ENCODE data around the gene HOXA7.

Gene HOXA7

DNA sequence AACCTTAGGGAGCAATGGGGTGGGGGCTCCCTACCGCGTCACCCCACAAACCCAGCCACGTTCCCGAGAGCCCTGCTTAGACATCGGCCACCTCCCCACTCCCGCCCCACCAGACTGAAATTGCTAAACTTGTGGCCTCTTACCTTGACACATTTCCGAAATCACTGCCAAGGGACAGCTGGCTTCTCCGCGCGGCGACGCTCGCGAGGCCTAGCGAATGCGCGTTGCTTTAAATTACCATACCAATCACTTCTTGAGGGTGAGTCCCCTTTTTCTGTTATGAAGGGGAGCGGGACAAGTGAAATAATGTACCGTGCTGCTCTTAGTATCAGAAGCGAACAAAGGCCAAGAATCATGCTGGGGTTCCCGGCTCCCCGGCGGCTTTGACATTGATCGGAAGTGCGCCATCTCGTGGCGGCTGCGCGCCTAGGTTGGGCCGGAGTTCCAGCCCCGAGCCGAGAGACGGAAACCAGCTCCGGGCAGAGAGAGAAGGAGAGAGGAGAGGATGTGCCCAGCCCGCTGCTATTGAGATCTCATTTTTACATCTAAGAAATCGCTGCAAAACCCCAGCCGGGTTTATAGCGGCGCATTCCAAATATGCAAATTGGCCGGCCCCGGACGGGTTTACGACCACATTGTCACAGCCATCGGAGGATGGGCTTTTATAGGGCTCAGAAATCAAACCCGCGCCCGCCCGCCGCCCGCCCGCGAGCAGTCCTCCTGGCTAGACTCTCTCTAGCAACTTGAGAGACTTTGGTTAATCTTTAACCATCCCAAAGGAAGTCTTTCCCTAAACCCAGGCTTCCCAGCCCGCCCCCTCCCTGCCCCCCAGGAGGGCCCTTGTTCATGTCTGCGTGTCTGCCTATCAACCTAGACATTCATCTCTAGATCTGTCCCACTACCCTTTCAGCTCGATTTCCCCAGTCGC is 23.3 kb upstream of the HOXA7 start:
- WGBS (ENCODE audit: insufficient coverage, insufficient read length): no CpG with 5 or more reads among the region's 56 CpGs
- no peak overlapping the region for H3K4me3 ChIP-seq (ENCODE audit: low read length)
- no peaks in the 10 kb centered on the region for H3K36me3 ChIP-seq (ENCODE audit: control insufficient read depth, insufficient read depth, low read length)
- no peak overlapping the region for H3K27ac ChIP-seq (ENCODE audit: low read length)
- peaks cover 1% of the 10 kb centered on the region; the same call in 1 of the 2 replicates for H3K4me1 ChIP-seq (ENCODE audit: control insufficient read depth, insufficient read depth, low read length)
- H3K9me3 ChIP-seq (ENCODE audit: control insufficient read depth, insufficient read depth, low read length): no peaks in the 10 kb centered on the region
- H3K27me3 ChIP-seq (ENCODE audit: control insufficient read depth, insufficient read depth, low read length): peaks cover 97% of the 10 kb centered on the region
- DNase-seq (ENCODE audit: low read depth, low spot score): no peak

DNA sequence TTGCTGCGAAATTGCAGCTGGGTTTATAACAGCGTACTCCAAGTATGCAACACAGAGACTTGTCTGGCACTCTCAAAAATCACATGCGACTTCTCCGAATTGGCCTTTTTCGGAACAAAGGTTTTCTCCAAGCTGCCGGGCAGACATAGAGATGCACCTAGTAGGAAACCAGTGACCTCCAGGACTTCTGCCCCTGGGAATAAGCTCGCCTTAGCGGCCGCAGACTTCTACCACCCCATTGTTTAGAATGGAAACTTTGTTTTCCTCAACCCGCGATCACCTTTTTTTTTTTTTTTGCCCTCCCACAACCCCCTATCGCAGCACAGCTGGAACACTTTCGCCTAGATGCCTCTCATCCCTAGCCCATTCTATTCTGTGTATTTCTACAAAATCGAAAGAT is 22.6 kb upstream of the HOXA7 start:
- Histone ChIP-seq H3K4me3 (ENCODE audit: low read length) (no peak overlapping the region), H3K27me3 (ENCODE audit: control insufficient read depth, insufficient read depth, low read length) (peaks cover 98% of the 10 kb centered on the region), H3K4me1 (ENCODE audit: control insufficient read depth, insufficient read depth, low read length) (peaks cover 1% of the 10 kb centered on the region; the same call in 1 of the 2 replicates), H3K36me3 (ENCODE audit: control insufficient read depth, insufficient read depth, low read length) (no peaks in the 10 kb centered on the region), H3K9me3 (ENCODE audit: control insufficient read depth, insufficient read depth, low read length) (no peaks in the 10 kb centered on the region), H3K27ac (ENCODE audit: low read length) (no peak overlapping the region)
- no CpG with 5 or more reads among the region's 14 CpGs for WGBS (ENCODE audit: insufficient coverage, insufficient read length)
- no peak for DNase-seq (ENCODE audit: low read depth, low spot score)

DNA sequence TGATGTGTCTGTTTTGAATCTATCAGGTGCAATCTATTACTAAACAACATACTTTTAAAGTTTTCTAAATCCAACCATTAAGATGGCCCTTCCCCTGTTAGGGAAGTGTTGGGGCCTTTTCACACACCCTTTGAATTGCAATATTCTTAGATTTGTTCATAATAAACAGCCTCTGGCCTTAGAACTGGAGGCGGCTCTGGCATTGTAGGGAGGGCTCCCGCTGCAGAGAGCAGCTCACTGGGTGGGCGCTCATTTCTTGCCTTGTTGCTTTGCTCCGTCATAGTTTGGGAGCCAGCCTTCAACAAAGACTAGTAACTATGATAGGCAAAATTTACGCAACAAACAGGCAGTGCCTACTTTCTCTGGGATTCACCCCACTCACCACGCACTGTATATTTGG is 21.9 kb upstream of the HOXA7 start:
- Histone ChIP-seq H3K4me3 (ENCODE audit: low read length) (no peak overlapping the region), H3K27me3 (ENCODE audit: control insufficient read depth, insufficient read depth, low read length) (peaks cover 98% of the 10 kb centered on the region), H3K36me3 (ENCODE audit: control insufficient read depth, insufficient read depth, low read length) (no peaks in the 10 kb centered on the region), H3K9me3 (ENCODE audit: control insufficient read depth, insufficient read depth, low read length) (no peaks in the 10 kb centered on the region), H3K4me1 (ENCODE audit: control insufficient read depth, insufficient read depth, low read length) (peaks cover 2% of the 10 kb centered on the region; the same call in 1 of the 2 replicates), H3K27ac (ENCODE audit: low read length) (no peak overlapping the region)
- DNase-seq (ENCODE audit: low read depth, low spot score): no peak
- WGBS (ENCODE audit: insufficient coverage, insufficient read length): no CpG with 5 or more reads among the region's 6 CpGs

DNA sequence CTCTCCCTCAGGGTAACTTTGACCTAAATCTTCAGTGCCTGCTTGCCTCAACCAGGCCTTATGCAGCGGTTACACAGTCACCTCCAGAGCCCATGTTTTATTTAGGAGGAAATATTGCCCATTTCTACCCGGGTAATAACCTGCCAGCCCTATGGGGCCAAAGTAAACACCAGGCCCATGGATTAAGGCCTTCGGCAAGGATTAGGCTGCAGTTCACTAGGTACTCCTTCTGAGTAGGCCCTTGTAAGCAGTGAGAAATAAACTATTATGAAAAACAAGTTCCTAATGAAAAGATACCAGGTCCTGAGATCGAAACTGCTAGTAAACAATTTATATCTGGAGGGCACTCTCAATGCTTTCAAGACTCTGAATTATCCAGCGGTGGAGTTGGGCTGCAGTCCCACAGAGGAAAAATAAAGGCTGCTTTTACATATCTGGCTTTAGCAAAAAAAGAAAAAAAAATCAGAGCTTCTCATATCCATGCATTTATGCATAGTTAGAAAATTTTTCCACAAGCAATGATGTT is 21.4 kb upstream of the HOXA7 start:
- Histone ChIP-seq H3K4me3 (ENCODE audit: low read length) (no peak overlapping the region), H3K27ac (ENCODE audit: low read length) (no peak overlapping the region), H3K27me3 (ENCODE audit: control insufficient read depth, insufficient read depth, low read length) (peaks cover 98% of the 10 kb centered on the region), H3K36me3 (ENCODE audit: control insufficient read depth, insufficient read depth, low read length) (no peaks in the 10 kb centered on the region), H3K9me3 (ENCODE audit: control insufficient read depth, insufficient read depth, low read length) (no peaks in the 10 kb centered on the region), H3K4me1 (ENCODE audit: control insufficient read depth, insufficient read depth, low read length) (peaks cover 4% of the 10 kb centered on the region; the same call in 1 of the 2 replicates)
- DNase-seq (ENCODE audit: low read depth, low spot score): no peak
- WGBS (ENCODE audit: insufficient coverage, insufficient read length): no CpG with 5 or more reads among the region's 5 CpGs

DNA sequence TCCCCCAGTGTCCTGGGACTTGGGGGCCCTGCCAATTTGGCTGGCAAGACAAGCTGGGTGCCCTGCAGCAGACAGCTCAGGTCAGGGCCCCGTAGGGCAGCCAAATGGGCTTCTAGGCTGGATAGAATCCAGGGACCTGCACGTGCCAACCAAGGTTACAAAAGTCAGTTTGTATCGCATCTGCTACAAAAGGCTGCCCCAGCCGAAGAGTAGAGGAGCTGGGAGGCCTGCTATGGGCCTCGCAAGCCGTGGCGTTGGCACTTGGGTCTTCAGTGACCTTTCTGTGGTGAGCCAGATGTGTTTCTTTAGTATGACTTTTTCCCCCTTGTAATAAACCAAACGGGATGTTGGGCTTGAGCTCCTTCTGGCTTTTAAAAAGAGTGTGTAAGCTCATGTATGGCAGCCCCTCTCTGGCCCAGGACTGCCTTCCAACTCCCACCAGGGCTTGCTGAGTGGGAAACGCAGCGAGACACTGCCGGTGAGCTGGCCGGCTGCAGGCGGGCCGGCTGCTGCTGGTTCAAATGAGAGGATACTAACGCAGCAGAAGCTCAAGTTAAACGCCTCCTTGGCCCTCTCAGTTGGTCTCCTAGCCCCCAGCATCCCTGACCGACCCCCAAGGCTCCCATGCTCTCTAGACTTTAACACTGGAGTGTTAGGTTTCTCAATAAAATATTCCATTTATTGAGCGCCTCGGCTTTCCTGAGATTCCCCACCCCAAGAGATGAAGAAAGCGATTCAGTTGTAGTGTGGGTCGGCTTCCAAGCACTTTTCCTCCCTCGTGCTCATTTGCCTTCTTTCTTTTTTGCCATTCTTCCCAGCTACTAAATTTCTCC is 20.7 kb upstream of the HOXA7 start:
- Histone ChIP-seq H3K27me3 (ENCODE audit: control insufficient read depth, insufficient read depth, low read length) (peaks cover 98% of the 10 kb centered on the region), H3K4me3 (ENCODE audit: low read length) (no peak overlapping the region), H3K9me3 (ENCODE audit: control insufficient read depth, insufficient read depth, low read length) (no peaks in the 10 kb centered on the region), H3K27ac (ENCODE audit: low read length) (no peak overlapping the region), H3K36me3 (ENCODE audit: control insufficient read depth, insufficient read depth, low read length) (no peaks in the 10 kb centered on the region), H3K4me1 (ENCODE audit: control insufficient read depth, insufficient read depth, low read length) (peaks cover 4% of the 10 kb centered on the region; the same call in 1 of the 2 replicates)
- DNase-seq (ENCODE audit: low read depth, low spot score): no peak
- WGBS (ENCODE audit: insufficient coverage, insufficient read length): no CpG with 5 or more reads among the region's 22 CpGs

DNA sequence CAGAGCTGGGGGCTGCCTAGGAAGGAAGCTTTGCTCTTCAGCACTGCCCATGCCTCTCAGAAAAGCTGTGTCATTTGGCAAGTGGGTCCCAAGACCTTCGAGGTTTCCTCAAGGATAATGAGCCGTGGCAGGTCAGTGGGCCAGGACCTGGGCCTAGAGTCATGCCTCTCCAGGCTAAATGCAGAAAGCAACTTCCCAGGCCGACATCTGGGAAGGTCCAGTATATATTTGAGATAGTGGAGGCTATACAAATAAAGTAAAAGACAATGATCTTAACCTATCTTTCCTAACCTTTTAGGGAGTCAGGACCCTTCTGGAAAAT is 20.0 kb upstream of the HOXA7 start:
- no peak for DNase-seq (ENCODE audit: low read depth, low spot score)
- Histone ChIP-seq H3K27ac (ENCODE audit: low read length) (no peak overlapping the region), H3K4me1 (ENCODE audit: control insufficient read depth, insufficient read depth, low read length) (peaks cover 4% of the 10 kb centered on the region; the same call in 1 of the 2 replicates), H3K9me3 (ENCODE audit: control insufficient read depth, insufficient read depth, low read length) (no peaks in the 10 kb centered on the region), H3K27me3 (ENCODE audit: control insufficient read depth, insufficient read depth, low read length) (peaks cover 98% of the 10 kb centered on the region), H3K36me3 (ENCODE audit: control insufficient read depth, insufficient read depth, low read length) (no peaks in the 10 kb centered on the region), H3K4me3 (ENCODE audit: low read length) (no peak overlapping the region)
- WGBS (ENCODE audit: insufficient coverage, insufficient read length): no CpG with 5 or more reads among the region's 3 CpGs

DNA sequence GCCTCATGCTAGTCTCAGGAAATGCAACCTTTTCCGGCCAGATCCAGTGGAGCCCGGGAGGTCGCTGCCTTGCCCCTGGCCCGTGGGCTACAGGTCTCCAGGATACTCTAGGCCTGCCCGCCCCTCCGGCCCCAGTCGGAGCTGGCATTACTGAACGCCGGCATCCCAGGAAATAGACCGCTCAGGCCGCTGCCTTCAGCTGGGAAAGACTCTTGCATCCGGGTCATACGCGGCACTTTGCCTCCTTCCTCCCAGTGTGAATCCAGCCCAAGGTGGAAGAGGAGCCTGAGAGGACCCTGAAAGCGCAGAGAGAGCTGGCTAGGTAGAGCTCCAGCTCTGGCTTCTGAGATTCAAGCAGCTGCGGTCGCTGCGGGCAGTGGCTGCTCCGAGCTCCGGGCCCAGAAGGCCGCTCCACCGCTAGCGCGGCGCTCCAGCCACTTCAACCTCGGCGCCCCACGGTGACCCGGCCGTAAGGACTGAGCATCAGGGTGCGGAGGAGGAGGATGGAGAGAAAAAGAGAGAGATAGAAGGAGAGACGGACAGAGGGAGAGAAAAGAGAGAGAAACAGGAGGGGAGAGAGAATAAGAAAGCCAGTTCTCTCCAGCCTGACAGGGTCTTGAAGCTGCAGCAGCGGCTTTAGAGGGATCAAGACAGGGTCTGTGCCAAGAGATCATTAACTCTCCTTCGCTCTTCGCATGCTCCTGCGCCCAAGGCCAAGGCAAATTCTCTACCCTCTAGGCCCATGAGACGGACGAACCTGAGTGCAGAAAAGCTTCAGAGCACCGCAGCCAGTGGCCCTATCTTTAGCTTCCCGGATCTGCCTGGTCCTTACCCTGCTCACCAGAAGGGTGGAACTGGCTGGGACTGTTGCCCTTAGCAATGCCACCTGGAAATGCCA is 19.4 kb upstream of the HOXA7 start:
- WGBS (ENCODE audit: insufficient coverage, insufficient read length): no CpG with 5 or more reads among the region's 40 CpGs
- no peak overlapping the region for H3K4me3 ChIP-seq (ENCODE audit: low read length)

DNA sequence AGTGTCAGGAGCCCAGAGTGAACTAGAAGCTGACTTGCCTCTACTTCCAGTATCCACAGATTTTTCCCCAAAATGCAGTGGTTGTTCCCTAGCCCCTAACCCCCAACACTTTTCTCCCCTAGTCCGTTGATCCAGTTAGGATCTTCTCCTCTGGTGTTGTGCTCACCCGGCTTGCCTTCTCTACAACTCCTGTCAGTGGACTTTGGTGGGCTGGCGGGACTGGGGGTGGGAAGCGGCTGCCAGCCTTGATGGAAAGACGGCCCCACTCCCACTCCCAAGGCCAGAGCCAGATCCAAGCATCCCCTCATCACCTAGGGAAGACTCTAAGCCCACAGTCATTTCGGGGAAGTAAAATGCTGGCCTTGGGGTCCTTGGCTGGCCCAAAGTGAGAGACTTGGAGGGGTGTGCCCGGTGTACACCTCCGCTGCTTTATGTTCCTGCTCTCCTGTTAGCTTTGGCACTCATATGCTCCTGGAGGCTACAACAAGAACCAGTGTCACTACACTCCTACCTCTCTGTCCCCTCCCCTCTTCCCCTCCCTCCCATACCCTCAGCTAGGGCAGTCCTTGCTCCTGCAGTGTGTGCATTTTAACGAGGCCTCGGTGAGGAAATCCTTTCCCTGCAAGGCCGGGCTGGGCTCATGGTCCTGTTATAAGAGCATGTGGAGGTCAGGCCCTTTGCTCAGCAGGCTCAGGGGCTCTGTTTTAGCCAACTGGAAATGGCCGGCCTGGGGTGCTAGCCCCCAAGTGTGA is 18.6 kb upstream of the HOXA7 start:
- Histone ChIP-seq H3K27ac (ENCODE audit: low read length) (no peak overlapping the region), H3K27me3 (ENCODE audit: control insufficient read depth, insufficient read depth, low read length) (peaks cover 92% of the 10 kb centered on the region), H3K4me1 (ENCODE audit: control insufficient read depth, insufficient read depth, low read length) (peaks cover 4% of the 10 kb centered on the region; the same call in 1 of the 2 replicates), H3K4me3 (ENCODE audit: low read length) (no peak overlapping the region), H3K9me3 (ENCODE audit: control insufficient read depth, insufficient read depth, low read length) (no peaks in the 10 kb centered on the region), H3K36me3 (ENCODE audit: control insufficient read depth, insufficient read depth, low read length) (no peaks in the 10 kb centered on the region)
- WGBS (ENCODE audit: insufficient coverage, insufficient read length): no CpG with 5 or more reads among the region's 12 CpGs
- no peak for DNase-seq (ENCODE audit: low read depth, low spot score)

More for the DNA sequence above, 19.4 kb upstream of the HOXA7 start:
- Histone ChIP-seq H3K36me3 (ENCODE audit: control insufficient read depth, insufficient read depth, low read length) (no peaks in the 10 kb centered on the region), H3K4me1 (ENCODE audit: control insufficient read depth, insufficient read depth, low read length) (peaks cover 4% of the 10 kb centered on the region; the same call in 1 of the 2 replicates), H3K9me3 (ENCODE audit: control insufficient read depth, insufficient read depth, low read length) (no peaks in the 10 kb centered on the region), H3K27me3 (ENCODE audit: control insufficient read depth, insufficient read depth, low read length) (peaks cover 97% of the 10 kb centered on the region), H3K27ac (ENCODE audit: low read length) (no peak overlapping the region)
- no peak for DNase-seq (ENCODE audit: low read depth, low spot score)
